Measurements from ENCODE around the gene ECHS1. TPM values are rescaled to one million over a fixed set of nuclear protein-coding genes. Genes with fewer than 3 reads are reported as not detected.

ECHS1 gene
- total and polyA plus RNA-seq, 5 donors from 2014 or later, result 16.9 to 91.7 (median 87.8) TPM

DNA sequence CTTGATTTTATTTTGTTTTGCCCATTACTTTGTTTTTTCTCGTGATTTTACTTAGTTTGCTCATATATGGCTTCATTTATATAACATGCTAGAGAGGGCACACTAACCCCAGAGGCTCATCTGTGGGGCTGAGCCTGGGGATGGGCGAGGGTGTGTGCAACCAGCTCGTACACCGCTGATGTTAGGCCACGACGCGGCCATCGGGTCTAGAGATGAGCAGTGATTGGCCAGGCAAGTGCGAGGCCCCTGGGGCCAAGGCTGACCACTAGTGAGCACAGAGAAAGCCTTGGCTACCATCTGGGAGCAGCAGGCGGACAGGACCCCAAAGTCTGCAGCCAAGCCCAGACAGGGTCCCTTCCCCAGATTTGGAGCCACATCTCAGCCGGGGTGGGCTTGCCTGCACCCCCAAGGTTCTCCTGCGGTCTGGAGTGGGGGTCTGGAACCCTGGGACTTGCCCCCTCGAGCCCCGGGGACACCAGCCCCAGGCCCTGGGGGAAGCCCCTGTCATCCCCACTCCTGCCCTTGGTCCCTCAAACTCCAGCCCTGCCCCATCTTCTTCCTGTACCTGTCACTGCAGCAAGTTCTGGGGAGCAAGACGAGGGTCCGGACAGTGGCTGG is 19.1 kb downstream of the ECHS1 start:
- Mint-ChIP-seq H3K36me3 (no peaks in the 10 kb centered on the region), H3K4me3 (peak overlapping the region in 1 of 4 donors; percentile 43), H3K4me1 (peaks cover 0 to 11% (median 1%) of the 10 kb centered on the region in 4 donors), H3K9me3 (peaks cover 0 to under 1% (median 0%) of the 10 kb centered on the region in 7 donors), H3K27me3 (peaks cover 4% of the 10 kb centered on the region), H3K27ac (peak overlapping the region in 1 of 3 donors; percentile 25)
- Histone ChIP-seq H3K9me3 (ENCODE audit: control insufficient read depth in 2 of 2, low read length in 2 of 2) (no peaks in the 10 kb centered on the region), H3K27ac (ENCODE audit: insufficient read depth, low read length, poor library complexity, severe bottlenecking) (no peak overlapping the region), H3K4me3 (ENCODE audit: low read depth, low read length) (no peak overlapping the region), H3K4me1 (ENCODE audit: control insufficient read depth, insufficient read depth, low read length, poor library complexity, severe bottlenecking) (peaks cover 18% of the 10 kb centered on the region), H3K36me3 (ENCODE audit: control insufficient read depth, insufficient read depth, low read length) (no peaks in the 10 kb centered on the region), H3K27me3 (ENCODE audit: control insufficient read depth, insufficient read depth, low read length) (no peaks in the 10 kb centered on the region)
- DNase-seq (no peak), ATAC-seq (ENCODE audit: low read depth in 2 of 2) (no peak)

DNA sequence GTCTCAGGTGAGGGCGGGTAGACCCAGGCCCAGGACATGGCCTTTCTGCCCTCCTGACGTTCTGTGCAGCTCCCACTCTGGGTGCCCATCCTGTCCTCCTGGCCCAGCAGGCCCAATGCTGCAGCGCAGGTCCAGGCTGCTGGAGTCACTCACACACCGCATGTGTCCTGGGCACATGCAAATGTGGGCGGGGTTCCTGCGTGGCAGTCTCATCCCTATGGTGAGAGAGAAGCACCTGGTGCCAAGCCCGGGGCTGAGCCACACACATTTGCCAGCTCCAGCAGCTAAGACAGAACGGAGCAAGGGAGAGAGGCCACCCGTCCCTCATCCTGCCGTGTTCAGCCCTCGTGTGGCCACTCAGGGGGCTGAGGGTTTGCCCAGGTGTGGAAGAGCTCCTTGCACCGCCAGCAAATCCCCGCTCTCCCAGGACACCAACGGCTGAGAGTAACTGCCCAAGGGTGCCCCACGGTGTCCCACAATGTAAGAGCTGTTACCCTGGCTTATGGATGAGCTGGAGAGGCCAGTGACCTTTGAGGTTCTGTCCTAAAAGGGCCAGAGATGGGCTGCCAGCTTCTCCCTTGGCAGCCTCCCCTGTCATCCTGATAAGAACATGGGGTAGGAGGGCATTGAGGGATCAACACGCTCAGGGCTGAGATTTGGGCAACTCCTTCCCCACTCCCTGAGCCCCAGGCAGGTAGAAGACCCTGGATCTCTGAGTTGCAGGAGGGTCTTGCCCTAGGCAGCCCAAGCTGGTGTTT is 19.8 kb downstream of the ECHS1 start:
- H3K36me3 ChIP-seq (ENCODE audit: control insufficient read depth, insufficient read depth, low read length), result no peaks in the 10 kb centered on the region
- no peak overlapping the region for H3K27ac ChIP-seq (ENCODE audit: insufficient read depth, low read length, poor library complexity, severe bottlenecking)
- DNase-seq (no peak), ATAC-seq (ENCODE audit: low read depth in 2 of 2) (no peak)
- Mint-ChIP-seq H3K27ac (no peak overlapping the region), H3K9me3 (peaks cover 0 to 2% (median 0%) of the 10 kb centered on the region in 7 donors), H3K36me3 (no peaks in the 10 kb centered on the region), H3K4me1 (peaks cover 0 to 12% (median 2%) of the 10 kb centered on the region in 4 donors), H3K4me3 (no peak overlapping the region), H3K27me3 (peaks cover 4% of the 10 kb centered on the region)
- no peak overlapping the region for H3K4me3 ChIP-seq (ENCODE audit: low read depth, low read length)
- H3K4me1 ChIP-seq (ENCODE audit: control insufficient read depth, insufficient read depth, low read length, poor library complexity, severe bottlenecking), result peaks cover 18% of the 10 kb centered on the region
- H3K9me3 ChIP-seq (ENCODE audit: control insufficient read depth in 2 of 2, low read length in 2 of 2), result no peaks in the 10 kb centered on the region
- no peaks in the 10 kb centered on the region for H3K27me3 ChIP-seq (ENCODE audit: control insufficient read depth, insufficient read depth, low read length)

DNA sequence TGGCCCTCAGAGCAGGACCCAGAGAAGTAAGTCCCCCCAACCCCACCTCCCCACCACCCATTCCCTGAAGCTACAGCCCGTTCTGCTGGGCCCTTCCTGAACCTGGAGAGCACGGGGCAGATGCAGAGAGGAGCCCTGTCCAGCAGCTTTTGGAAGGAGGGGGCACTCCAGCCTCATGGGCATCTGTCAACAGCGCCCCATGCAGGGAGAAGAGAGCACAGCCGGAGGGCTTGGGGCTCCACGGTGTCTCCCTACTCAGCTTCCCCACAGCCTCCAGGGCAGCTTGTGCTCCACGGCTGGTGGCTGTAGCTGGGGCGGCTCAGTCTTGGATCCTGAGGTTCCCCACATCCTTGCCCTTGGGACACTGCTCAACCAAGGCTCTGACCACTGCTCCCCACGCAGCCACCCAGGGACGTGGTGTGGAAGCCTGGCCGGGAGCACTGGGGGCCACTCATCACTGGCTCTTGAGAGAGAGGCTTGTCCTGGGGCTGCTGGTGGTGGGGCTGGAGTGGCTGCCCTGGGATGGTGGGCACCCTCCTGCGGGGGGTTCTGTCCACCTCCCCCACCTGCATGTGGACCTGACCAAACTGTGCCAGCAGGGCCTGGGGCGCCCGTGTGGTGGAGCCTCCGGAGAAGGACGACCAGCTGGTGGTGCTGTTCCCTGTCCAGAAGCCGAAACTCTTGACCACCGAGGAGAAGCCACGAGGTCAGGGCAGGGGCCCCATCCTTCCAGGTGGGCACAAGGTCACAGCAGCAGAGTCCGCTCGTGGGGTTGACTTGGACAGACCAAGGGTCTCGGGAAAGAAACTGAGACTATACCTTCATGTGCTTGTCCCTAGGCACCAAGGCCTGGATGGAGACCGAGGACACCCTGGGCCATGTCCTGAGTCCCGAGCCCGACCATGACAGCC is 21.5 kb downstream of the ECHS1 start:
- H3K27ac ChIP-seq (ENCODE audit: insufficient read depth, low read length, poor library complexity, severe bottlenecking), result no peak overlapping the region
- H3K27ac Mint-ChIP-seq, result no peak overlapping the region
- no peak overlapping the region for H3K4me3 ChIP-seq (ENCODE audit: low read depth, low read length)
- DNase-seq (no peak), ATAC-seq (ENCODE audit: low read depth in 2 of 2) (no peak)
- peaks cover 4% of the 10 kb centered on the region for H3K27me3 Mint-ChIP-seq
- no peaks in the 10 kb centered on the region for H3K27me3 ChIP-seq (ENCODE audit: control insufficient read depth, insufficient read depth, low read length)
- no peak overlapping the region for H3K4me3 Mint-ChIP-seq
- H3K9me3 Mint-ChIP-seq, result peaks cover 0 to 2% (median 0%) of the 10 kb centered on the region in 7 donors
- peaks cover 8% of the 10 kb centered on the region for H3K4me1 ChIP-seq (ENCODE audit: control insufficient read depth, insufficient read depth, low read length, poor library complexity, severe bottlenecking)
- H3K4me1 Mint-ChIP-seq, result peaks cover 0 to 9% (median 2%) of the 10 kb centered on the region in 4 donors
- no peaks in the 10 kb centered on the region for H3K36me3 Mint-ChIP-seq
- no peaks in the 10 kb centered on the region for H3K9me3 ChIP-seq (ENCODE audit: control insufficient read depth in 2 of 2, low read length in 2 of 2)
- H3K36me3 ChIP-seq (ENCODE audit: control insufficient read depth, insufficient read depth, low read length), result no peaks in the 10 kb centered on the region

DNA sequence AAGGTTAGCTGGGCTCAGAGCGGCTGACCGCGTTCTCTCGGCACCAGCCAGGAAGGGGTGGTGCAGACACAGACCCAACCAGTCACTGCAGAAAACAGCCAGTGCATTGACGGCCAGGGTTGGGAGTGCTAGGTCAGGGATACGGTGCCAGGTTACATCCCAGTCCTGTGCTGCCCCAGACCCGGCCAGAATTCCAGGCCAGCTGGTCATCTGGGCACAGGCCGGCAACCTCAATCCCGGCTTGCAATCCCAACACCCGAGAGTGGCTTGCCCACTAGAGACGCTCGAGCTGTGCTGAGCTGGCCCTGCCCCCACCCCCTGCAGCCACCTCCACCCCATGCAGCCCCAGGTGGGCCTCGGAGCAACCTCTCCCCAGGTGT is 22.2 kb downstream of the ECHS1 start:
- no peak overlapping the region for H3K27ac ChIP-seq (ENCODE audit: insufficient read depth, low read length, poor library complexity, severe bottlenecking)
- Mint-ChIP-seq H3K36me3 (no peaks in the 10 kb centered on the region), H3K4me1 (peaks cover 0 to 4% (median 2%) of the 10 kb centered on the region in 4 donors), H3K9me3 (peaks cover 0 to 2% (median 0%) of the 10 kb centered on the region in 7 donors), H3K27me3 (peaks cover 4% of the 10 kb centered on the region), H3K27ac (no peak overlapping the region), H3K4me3 (no peak overlapping the region)
- no peaks in the 10 kb centered on the region for H3K27me3 ChIP-seq (ENCODE audit: control insufficient read depth, insufficient read depth, low read length)
- no peak overlapping the region for H3K4me3 ChIP-seq (ENCODE audit: low read depth, low read length)
- DNase-seq (no peak), ATAC-seq (ENCODE audit: low read depth in 2 of 2) (no peak)
- H3K4me1 ChIP-seq (ENCODE audit: control insufficient read depth, insufficient read depth, low read length, poor library complexity, severe bottlenecking), result peaks cover under 1% of the 10 kb centered on the region
- no peaks in the 10 kb centered on the region for H3K36me3 ChIP-seq (ENCODE audit: control insufficient read depth, insufficient read depth, low read length)
- no peaks in the 10 kb centered on the region for H3K9me3 ChIP-seq (ENCODE audit: control insufficient read depth in 2 of 2, low read length in 2 of 2)

DNA sequence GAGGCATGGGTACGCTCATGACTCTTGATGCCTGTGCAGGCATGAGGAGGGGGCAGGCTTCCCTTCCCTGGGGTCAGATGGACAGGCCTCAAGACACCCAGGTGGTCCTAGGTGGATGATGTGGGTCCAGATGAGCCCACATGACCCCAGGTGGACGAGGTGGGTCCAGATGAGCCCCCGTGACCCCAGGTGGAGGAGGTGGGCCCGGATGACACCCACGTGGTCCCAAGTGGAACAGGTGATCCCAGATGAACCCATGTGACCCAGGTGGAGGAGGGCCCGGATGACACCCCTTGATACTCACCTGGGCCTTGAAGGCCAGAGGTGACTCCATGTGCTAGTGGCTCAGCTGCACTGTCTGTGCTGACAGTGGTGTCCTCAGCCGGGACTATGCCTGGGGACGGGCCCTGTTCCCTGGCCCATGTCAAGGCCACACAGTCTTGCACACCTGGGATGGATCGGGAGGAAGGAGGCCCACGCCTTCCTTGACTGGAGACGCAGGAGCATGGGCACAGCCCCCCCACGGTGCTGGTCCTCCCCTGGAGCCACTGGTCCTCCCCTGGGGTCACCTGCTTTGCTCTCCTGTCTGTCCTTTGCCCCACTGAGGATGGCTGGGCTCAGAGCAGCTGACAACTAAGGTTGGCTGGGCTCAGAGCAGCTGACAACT is 22.7 kb downstream of the ECHS1 start:
- no peaks in the 10 kb centered on the region for H3K27me3 ChIP-seq (ENCODE audit: control insufficient read depth, insufficient read depth, low read length)
- H3K27ac ChIP-seq (ENCODE audit: insufficient read depth, low read length, poor library complexity, severe bottlenecking), result no peak overlapping the region
- ATAC-seq (ENCODE audit: low read depth in 2 of 2) (no peak), DNase-seq (no peak)
- no peaks in the 10 kb centered on the region for H3K36me3 ChIP-seq (ENCODE audit: control insufficient read depth, insufficient read depth, low read length)
- H3K4me3 ChIP-seq (ENCODE audit: low read depth, low read length), result no peak overlapping the region
- Mint-ChIP-seq H3K27ac (no peak overlapping the region), H3K4me1 (peaks cover 0 to 4% (median 2%) of the 10 kb centered on the region in 4 donors), H3K27me3 (peaks cover 9% of the 10 kb centered on the region), H3K4me3 (peak overlapping the region in 1 of 4 donors; percentile 54), H3K9me3 (peaks cover 0 to 2% (median 0%) of the 10 kb centered on the region in 7 donors), H3K36me3 (no peaks in the 10 kb centered on the region)
- H3K9me3 ChIP-seq (ENCODE audit: control insufficient read depth in 2 of 2, low read length in 2 of 2), result no peaks in the 10 kb centered on the region
- H3K4me1 ChIP-seq (ENCODE audit: control insufficient read depth, insufficient read depth, low read length, poor library complexity, severe bottlenecking), result no peaks in the 10 kb centered on the region

DNA sequence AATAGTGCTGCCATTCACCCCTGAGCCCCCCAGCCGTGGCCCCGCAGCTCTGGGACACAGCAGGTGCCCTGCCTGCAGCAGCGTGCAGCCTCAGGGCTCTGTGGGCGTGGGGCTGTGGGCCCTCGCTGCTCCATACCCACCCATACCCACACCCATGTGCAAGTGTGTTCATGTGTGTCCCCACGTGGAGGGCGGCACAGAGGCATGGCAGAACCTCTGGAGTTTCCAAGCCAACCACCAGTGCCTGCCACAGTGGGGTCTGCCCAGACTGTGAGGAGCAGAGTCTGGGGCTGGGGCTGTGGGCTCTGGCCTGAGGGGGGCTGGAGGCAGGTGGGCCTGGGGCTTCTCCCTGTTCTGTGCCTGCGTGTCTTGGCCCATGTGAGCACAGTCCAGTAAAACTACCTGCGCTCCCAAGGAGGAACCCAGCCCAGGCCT is 23.6 kb downstream of the ECHS1 start:
- peaks cover 10% of the 10 kb centered on the region for H3K27me3 Mint-ChIP-seq

DNA sequence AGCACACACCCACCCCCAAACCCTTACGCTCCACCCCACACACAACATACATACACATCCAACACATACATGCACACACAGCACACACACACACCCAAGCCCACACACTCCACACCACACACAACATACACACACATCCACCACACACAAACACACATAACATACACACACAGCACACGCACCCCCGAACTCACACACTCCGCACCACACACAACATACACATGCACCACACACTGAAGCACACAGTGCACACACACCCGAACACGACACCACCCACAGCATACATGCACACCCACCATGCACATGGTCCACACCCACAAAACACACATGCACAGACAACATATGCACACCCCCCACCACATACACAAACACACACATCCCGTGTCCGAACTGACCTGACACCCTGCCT is 24.0 kb downstream of the ECHS1 start:
- H3K4me3 ChIP-seq (ENCODE audit: low read depth, low read length), result no peak overlapping the region
- Mint-ChIP-seq H3K9me3 (peaks cover 0 to 2% (median 0%) of the 10 kb centered on the region in 7 donors), H3K36me3 (no peaks in the 10 kb centered on the region), H3K27ac (peak overlapping the region in 1 of 3 donors; percentile 80), H3K4me1 (peaks cover 0 to 4% (median 2%) of the 10 kb centered on the region in 4 donors), H3K4me3 (no peak overlapping the region), H3K27me3 (peaks cover 10% of the 10 kb centered on the region)
- ATAC-seq (ENCODE audit: low read depth in 2 of 2) (no peak), DNase-seq (no peak)
- no peak overlapping the region for H3K27ac ChIP-seq (ENCODE audit: insufficient read depth, low read length, poor library complexity, severe bottlenecking)
- no peaks in the 10 kb centered on the region for H3K4me1 ChIP-seq (ENCODE audit: control insufficient read depth, insufficient read depth, low read length, poor library complexity, severe bottlenecking)
- peaks cover 2% of the 10 kb centered on the region for H3K27me3 ChIP-seq (ENCODE audit: control insufficient read depth, insufficient read depth, low read length)
- no peaks in the 10 kb centered on the region for H3K9me3 ChIP-seq (ENCODE audit: control insufficient read depth in 2 of 2, low read length in 2 of 2)
- no peaks in the 10 kb centered on the region for H3K36me3 ChIP-seq (ENCODE audit: control insufficient read depth, insufficient read depth, low read length)

More for the DNA sequence above, 23.6 kb downstream of the ECHS1 start:
- Histone ChIP-seq H3K27me3 (ENCODE audit: control insufficient read depth, insufficient read depth, low read length) (no peaks in the 10 kb centered on the region), H3K4me3 (ENCODE audit: low read depth, low read length) (no peak overlapping the region), H3K27ac (ENCODE audit: insufficient read depth, low read length, poor library complexity, severe bottlenecking) (no peak overlapping the region), H3K36me3 (ENCODE audit: control insufficient read depth, insufficient read depth, low read length) (no peaks in the 10 kb centered on the region), H3K4me1 (ENCODE audit: control insufficient read depth, insufficient read depth, low read length, poor library complexity, severe bottlenecking) (no peaks in the 10 kb centered on the region), H3K9me3 (ENCODE audit: control insufficient read depth in 2 of 2, low read length in 2 of 2) (no peaks in the 10 kb centered on the region)
- Mint-ChIP-seq H3K4me1 (peaks cover 0 to 4% (median 2%) of the 10 kb centered on the region in 4 donors), H3K36me3 (no peaks in the 10 kb centered on the region), H3K27ac (peak overlapping the region in 1 of 3 donors; percentile 80), H3K9me3 (peaks cover 0 to 2% (median 0%) of the 10 kb centered on the region in 7 donors), H3K4me3 (no peak overlapping the region)
- ATAC-seq (ENCODE audit: low read depth in 2 of 2), result no peak
- no peak for DNase-seq
